Neutrophil (primary cell): ENCODE results near the gene NOXA1.

Source experiments
- H3K27ac ChIP-seq: fragments of 200-600 bp; sonication (generic); 2 replicates; pipeline ENCODE4 v1.5.1; 2016; ENCODE audit warnings: mild to moderate bottlenecking, moderate library complexity
- H3K27me3 ChIP-seq: fragments of 200-600 bp; sonication (generic); 2 replicates; pipeline ENCODE4 v1.6.0; 2016; ENCODE audit warnings: mild to moderate bottlenecking
- H3K36me3 ChIP-seq: fragments of 200-600 bp; sonication (generic); 2 replicates; pipeline ENCODE4 v1.5.1; 2017
- H3K4me1 ChIP-seq, 2 experiments: fragments of 200-600 bp in 1 of 2; sonication (generic) in 1 of 2; 1 replicate in 1 of 2; 2 replicates in 1 of 2; pipeline versions ENCODE4 v1.5.1 to v1.6.1; 2013 to 2016; ENCODE audit warnings: low read depth in 1 of 2, low read length in 1 of 2, mild to moderate bottlenecking in 1 of 2, moderate library complexity in 1 of 2; ENCODE audit not compliant: control insufficient read depth in 1 of 2, insufficient read depth in 1 of 2
- H3K4me3 ChIP-seq, 2 experiments: fragments of 200-600 bp in 1 of 2; sonication (generic) in 1 of 2; 1 replicate in 1 of 2; 2 replicates in 1 of 2; pipeline ENCODE4 v1.5.1; 2013 to 2016; ENCODE audit warnings: low read depth in 1 of 2, low read length in 1 of 2, mild to moderate bottlenecking in 1 of 2, moderate library complexity in 1 of 2
- H3K9me3 ChIP-seq: fragments of 200-600 bp; sonication (generic); 2 replicates; pipeline ENCODE4 v1.5.1; 2016
- CTCF ChIP-seq: fragments of 200-600 bp; sonication (generic); IDR thresholded peaks from 2 replicates; pipeline ENCODE4 v1.5.1; 2016; ENCODE audit warnings: antibody characterized with exemption

Gene NOXA1

GRCh38 chr9:137444106-137444790 lies 21.1 kb downstream of the NOXA1 start:
- H3K27ac ChIP-seq, result no peak overlapping the region
- no peak overlapping the region for H3K4me3 ChIP-seq
- H3K27me3 ChIP-seq, result peaks cover 66% of the 10 kb centered on the region
- H3K36me3 ChIP-seq, result no peaks in the 10 kb centered on the region
- no peak for TF ChIP-seq CTCF
- H3K9me3 ChIP-seq, result no peaks in the 10 kb centered on the region
- peaks cover 0 to 8% of the 10 kb centered on the region in 2 experiments for H3K4me1 ChIP-seq

- Histone ChIP-seq H3K27ac (no peak overlapping the region), H3K4me3 (no peak overlapping the region), H3K27me3 (peaks cover 62% of the 10 kb centered on the region), H3K9me3 (no peaks in the 10 kb centered on the region), H3K4me1 (peaks cover 5 to 15% of the 10 kb centered on the region in 2 experiments), H3K36me3 (no peaks in the 10 kb centered on the region)
- TF ChIP-seq CTCF, result peak; percentile 76
These were observed 22.1 kb downstream of the NOXA1 start for GRCh38 chr9:137445275-137445807.

- H3K27ac ChIP-seq, result no peak overlapping the region
- H3K27me3 ChIP-seq, result peaks cover 62% of the 10 kb centered on the region
- no peak for TF ChIP-seq CTCF
- no peaks in the 10 kb centered on the region for H3K9me3 ChIP-seq
- H3K4me1 ChIP-seq, result peaks cover 5 to 15% of the 10 kb centered on the region in 2 experiments
- no peak overlapping the region for H3K4me3 ChIP-seq
- H3K36me3 ChIP-seq, result no peaks in the 10 kb centered on the region
These were observed 22.8 kb downstream of the NOXA1 start for GRCh38 chr9:137445930-137446431.

- H3K27ac ChIP-seq, result no peak overlapping the region
- H3K27me3 ChIP-seq, result peaks cover 52% of the 10 kb centered on the region
- TF ChIP-seq CTCF, result no peak
- no peak overlapping the region for H3K4me3 ChIP-seq
- H3K4me1 ChIP-seq, result peaks cover 5 to 7% of the 10 kb centered on the region in 2 experiments
- no peaks in the 10 kb centered on the region for H3K9me3 ChIP-seq
- H3K36me3 ChIP-seq, result no peaks in the 10 kb centered on the region
These were observed 23.8 kb downstream of the NOXA1 start for GRCh38 chr9:137446851-137447471.

- Histone ChIP-seq H3K4me1 (peaks cover 5 to 7% of the 10 kb centered on the region in 2 experiments), H3K27ac (no peak overlapping the region), H3K27me3 (peaks cover 43% of the 10 kb centered on the region), H3K36me3 (no peaks in the 10 kb centered on the region), H3K4me3 (no peak overlapping the region), H3K9me3 (no peaks in the 10 kb centered on the region)
- no peak for TF ChIP-seq CTCF
These were observed 24.8 kb downstream of the NOXA1 start for GRCh38 chr9:137447722-137448601.
